GM23338 (cell line): ENCODE data around the gene RDH5.

Experiments
- CTCF ChIP-seq, 2 experiments: fragments of 200-600 bp in 1 of 2; sonication (generic) in 1 of 2; conservative IDR thresholded peaks; 2 replicates each; pipeline versions ENCODE4 v1.5.1 to v1.6.1; 2016 to 2017; ENCODE audit warnings: antibody characterized with exemption in 2 of 2, low read depth in 2 of 2, mild to moderate bottlenecking in 2 of 2, moderate library complexity in 1 of 2
- ETS1 ChIP-seq: IDR thresholded peaks from 2 replicates; pipeline ENCODE4 v1.6.1; 2016; ENCODE audit warnings: antibody characterized with exemption
- EZH2 ChIP-seq: fragments of 200-600 bp; sonication (generic); IDR thresholded peaks from one replicate; pipeline ENCODE4 v1.8.0; 2017; ENCODE audit warnings: antibody characterized with exemption, mild to moderate bottlenecking, low read depth; ENCODE audit not compliant: unreplicated experiment
- POLR2AphosphoS5 ChIP-seq: IDR thresholded peaks from 2 replicates; pipeline ENCODE4 v1.6.1; 2016; ENCODE audit warnings: antibody characterized with exemption, low read depth

GRCh38 chr12:55724940-55725309 lies 4.7 kb downstream of the RDH5 start:
- TF ChIP-seq CTCF (conservative IDR thresholded peaks at IDR 0.05; ENCODE audit: low read depth in 2 of 2) (no peak), ETS1 (no peak), POLR2AphosphoS5 (no peak), EZH2 (no peak)
